SK-N-SH (cell line): Measurements from ENCODE around the gene CAMK2D. TPM values are rescaled to one million over a fixed set of nuclear protein-coding genes. Genes with fewer than 3 reads are reported as not detected.

Experiments used
- CTCF ChIA-PET: fragments of 300-600, 350-600 bp; formaldehyde crosslinking; extraction: SDS; loops from one replicate; lab custom pipeline; 2021; lab: Yijun Ruan, JAX
- POLR2A ChIA-PET: fragments of 350-600 bp; sonication (Branson Sonifier 250); formaldehyde crosslinking; extraction: SDS; loops from one replicate; lab custom pipeline; 2020; ENCODE audit warnings: antibody characterized with exemption, inconsistent platforms; lab: Yijun Ruan, JAX
- DNase-seq: peaks from one replicate; pipeline ENCODE4 v3.0.0; 2012
- H2AFZ ChIP-seq: fragments of 200-600 bp; sonication (generic); 2 replicates; pipeline ENCODE4 v1.8.1; 2016; ENCODE audit warnings: antibody characterized with exemption, mild to moderate bottlenecking, low read depth
- H3F3A ChIP-seq: fragments of 200-600 bp; sonication (generic); replicated peaks from 2 replicates; pipeline ENCODE3; 2016; ENCODE audit warnings: antibody characterized with exemption, mild to moderate bottlenecking; ENCODE audit not compliant: insufficient read depth
- H3K27ac ChIP-seq, 2 experiments: fragments of 200-500 bp in 1 of 2; fragments of 200-600 bp in 1 of 2; sonication (Bioruptor generic) in 1 of 2; sonication (generic), shearing (Covaris generic) in 1 of 2; 2 replicates each; pipeline versions ENCODE4 v1.5.1 to v1.6.1; 2014 to 2016; ENCODE audit warnings: low read depth in 2 of 2, inconsistent platforms in 1 of 2, low read length in 1 of 2, mild to moderate bottlenecking in 1 of 2, mixed read lengths in 1 of 2
- H3K27me3 ChIP-seq: fragments of 200-600 bp; sonication (generic), shearing (Covaris generic); 2 replicates; pipeline ENCODE4 v1.6.1; 2016; ENCODE audit warnings: mixed run types; ENCODE audit not compliant: insufficient read depth
- H3K36me3 ChIP-seq, 2 experiments: fragments of 200-500 bp in 1 of 2; fragments of 200-600 bp in 1 of 2; sonication (Bioruptor generic) in 1 of 2; sonication (generic) in 1 of 2; replicated peaks in 1 of 2; 2 replicates each; pipeline versions ENCODE3 to v1.5.1; 2014 to 2016; ENCODE audit warnings: low read length in 1 of 2, mild to moderate bottlenecking in 1 of 2; ENCODE audit not compliant: insufficient read depth in 2 of 2, control insufficient read depth in 1 of 2
- H3K4me1 ChIP-seq, 2 experiments: fragments of 200-500 bp in 1 of 2; fragments of 200-600 bp in 1 of 2; sonication (Bioruptor generic) in 1 of 2; sonication (generic), shearing (Covaris generic) in 1 of 2; 2 replicates each; pipeline versions ENCODE4 v1.5.1 to v1.6.1; 2014 to 2016; ENCODE audit warnings: low read depth in 1 of 2, low read length in 1 of 2, mixed run types in 1 of 2; ENCODE audit not compliant: insufficient read depth in 2 of 2, control insufficient read depth in 1 of 2
- H3K4me2 ChIP-seq: fragments of 200-600 bp; sonication (generic), shearing (Covaris generic); 2 replicates; pipeline ENCODE4 v1.6.1; 2017; ENCODE audit warnings: mixed run types
- H3K4me3 ChIP-seq, 2 experiments: fragments of 200-500 bp in 1 of 2; fragments of 200-600 bp in 1 of 2; sonication (Bioruptor generic) in 1 of 2; sonication (generic), shearing (Covaris generic) in 1 of 2; 2 replicates each; pipeline versions ENCODE4 v1.5.1 to v1.8.1; 2014 to 2016; ENCODE audit warnings: low read depth in 2 of 2, inconsistent platforms in 1 of 2, low read length in 1 of 2, mild to moderate bottlenecking in 1 of 2, mixed read lengths in 1 of 2, moderate library complexity in 1 of 2
- H3K79me2 ChIP-seq: fragments of 200-600 bp; sonication (generic); 2 replicates; pipeline ENCODE4 v1.8.1; 2017; ENCODE audit warnings: mild to moderate bottlenecking; ENCODE audit not compliant: insufficient read depth
- H3K9ac ChIP-seq: fragments of 200-600 bp; sonication (generic); 2 replicates; pipeline ENCODE4 v1.6.1; 2017; ENCODE audit warnings: mixed run types
- H3K9me2 ChIP-seq: fragments of 200-600 bp; sonication (generic); 2 replicates; pipeline ENCODE4 v1.6.1; 2017; ENCODE audit warnings: mixed run types
- H3K9me3 ChIP-seq: fragments of 200-600 bp; sonication (generic); 2 replicates; pipeline ENCODE4 v1.6.1; 2017; ENCODE audit warnings: mixed run types, mild to moderate bottlenecking, moderate library complexity
- H4K20me1 ChIP-seq: fragments of 200-600 bp; sonication (generic); 2 replicates; pipeline ENCODE4 v1.6.1; 2017; ENCODE audit warnings: mild to moderate bottlenecking, mixed run types; ENCODE audit not compliant: insufficient read depth
- CHD2 ChIP-seq: fragments of 150-350 bp; IDR thresholded peaks from 2 replicates; pipeline ENCODE4 v1.6.1; 2018; ENCODE audit warnings: low read length; ENCODE audit not compliant: partially characterized antibody
- ELF1 ChIP-seq: IDR thresholded peaks from 2 replicates; pipeline ENCODE4 v1.4.0; 2012
- FOSL2 ChIP-seq: IDR thresholded peaks from 2 replicates; pipeline ENCODE4 v1.4.0; 2012; ENCODE audit warnings: low read depth, mild to moderate bottlenecking, moderate library complexity, borderline replicate concordance
- GATA2 ChIP-seq: sonication (generic); formaldehyde crosslinking; IDR thresholded peaks from 2 replicates; pipeline ENCODE4 v1.5.0; 2020; ENCODE audit warnings: mild to moderate bottlenecking, missing genetic modification reagents
- SIN3A ChIP-seq: IDR thresholded peaks from 2 replicates; pipeline ENCODE4 v1.6.1; 2012; ENCODE audit warnings: low read depth, mild to moderate bottlenecking, low read length, moderate library complexity, borderline replicate concordance
- SMC3 ChIP-seq: IDR thresholded peaks from 2 replicates; pipeline ENCODE4 v1.6.1; 2012; ENCODE audit warnings: low read depth, low read length, improper control_type of control experiment
- TAF1 ChIP-seq: IDR thresholded peaks from 2 replicates; pipeline ENCODE4 v1.6.1; 2012; ENCODE audit warnings: low read depth, mild to moderate bottlenecking, low read length, moderate library complexity, borderline replicate concordance
- TCF12 ChIP-seq: IDR thresholded peaks from 2 replicates; pipeline ENCODE4 v1.4.0; 2012
- YY1 ChIP-seq: IDR thresholded peaks from 2 replicates; pipeline ENCODE4 v1.4.0; 2012; ENCODE audit warnings: low read depth, mild to moderate bottlenecking
- WGBS: methylation state at CpG from one replicate; pipeline ENCODE4 v1.1.6; 2017; ENCODE audit warnings: low lambda C conversion rate; 5-methylcytosine and 5-hydroxymethylcytosine counted together
- polyA plus RNA-seq, 3 experiments: library from polyadenylated mRNA; depleted of rRNA; stranded (reverse); fragments of >200 nt; gene quantifications; 2 replicates each; pipeline ENCODE4 v1.2.3, GENCODE V29; 2012
- TF ChIP-seq, protein P1 (sequence below): IDR thresholded peaks from 2 replicates; pipeline ENCODE4 v1.4.0; 2012; ENCODE audit warnings: low read depth, borderline replicate concordance
- TF ChIP-seq, protein P2 (sequence below): fragments of 150-350 bp; IDR thresholded peaks from 2 replicates; pipeline ENCODE4 v1.6.1; 2016; ENCODE audit warnings: mild to moderate bottlenecking, low read depth, low read length
- TF ChIP-seq, protein P3 (sequence below): IDR thresholded peaks from 2 replicates; pipeline ENCODE4 v1.4.0; 2012; ENCODE audit warnings: low read depth, borderline replicate concordance

The CAMK2D gene
- polyA plus RNA-seq, 1 of the 3 experiments (the other 2 are of a cell fraction): 17.0 TPM

DNA sequence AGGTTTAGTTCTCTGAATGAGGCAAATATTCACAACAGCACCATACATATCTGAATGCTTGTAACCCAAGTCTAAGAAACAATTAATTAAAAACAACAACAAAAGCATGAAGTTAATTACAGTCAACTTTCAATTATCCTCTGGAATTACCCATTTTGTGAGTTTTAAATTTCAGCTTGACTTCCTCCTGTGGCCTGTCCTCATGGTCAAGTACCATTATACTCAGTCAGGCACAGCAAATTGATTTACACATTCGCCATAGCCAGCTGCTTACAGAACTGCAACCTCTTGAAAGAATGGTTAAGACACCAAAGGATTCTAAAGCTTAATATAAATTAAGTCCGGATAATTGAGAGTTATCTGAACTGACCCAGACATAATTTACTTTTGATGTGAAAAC lies 306.5 kb downstream of the CAMK2D start:
- Histone ChIP-seq H4K20me1 (no peaks in the 10 kb centered on the region), H3K36me3 (peaks cover 50 to 73% of the 10 kb centered on the region in 2 experiments), H3K27me3 (no peaks in the 10 kb centered on the region), H3K4me2 (no peak overlapping the region), H3K27ac (no peak overlapping the region), H2AFZ (no peak overlapping the region), H3K9me3 (no peaks in the 10 kb centered on the region), H3K9ac (no peak overlapping the region), H3K9me2 (no peaks in the 10 kb centered on the region), H3K79me2 (no peaks in the 10 kb centered on the region), H3K4me1 (peaks cover 0 to 15% of the 10 kb centered on the region in 2 experiments; a peak in 1 of 4 replicates), H3F3A (peaks cover 7% of the 10 kb centered on the region), H3K4me3 (no peak overlapping the region)
- TF ChIP-seq ELF1 (no peak), GATA2 (CRISPR knock-in tag) (no peak), TAF1 (no peak), SIN3A (no peak), FOSL2 (no peak), YY1 (no peak), CHD2 (no peak), SMC3 (no peak)
- TF ChIP-seq, protein P1, sequence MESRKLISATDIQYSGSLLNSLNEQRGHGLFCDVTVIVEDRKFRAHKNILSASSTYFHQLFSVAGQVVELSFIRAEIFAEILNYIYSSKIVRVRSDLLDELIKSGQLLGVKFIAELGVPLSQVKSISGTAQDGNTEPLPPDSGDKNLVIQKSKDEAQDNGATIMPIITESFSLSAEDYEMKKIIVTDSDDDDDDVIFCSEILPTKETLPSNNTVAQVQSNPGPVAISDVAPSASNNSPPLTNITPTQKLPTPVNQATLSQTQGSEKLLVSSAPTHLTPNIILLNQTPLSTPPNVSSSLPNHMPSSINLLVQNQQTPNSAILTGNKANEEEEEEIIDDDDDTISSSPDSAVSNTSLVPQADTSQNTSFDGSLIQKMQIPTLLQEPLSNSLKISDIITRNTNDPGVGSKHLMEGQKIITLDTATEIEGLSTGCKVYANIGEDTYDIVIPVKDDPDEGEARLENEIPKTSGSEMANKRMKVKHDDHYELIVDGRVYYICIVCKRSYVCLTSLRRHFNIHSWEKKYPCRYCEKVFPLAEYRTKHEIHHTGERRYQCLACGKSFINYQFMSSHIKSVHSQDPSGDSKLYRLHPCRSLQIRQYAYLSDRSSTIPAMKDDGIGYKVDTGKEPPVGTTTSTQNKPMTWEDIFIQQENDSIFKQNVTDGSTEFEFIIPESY: no peak
- TF ChIP-seq, protein P2, sequence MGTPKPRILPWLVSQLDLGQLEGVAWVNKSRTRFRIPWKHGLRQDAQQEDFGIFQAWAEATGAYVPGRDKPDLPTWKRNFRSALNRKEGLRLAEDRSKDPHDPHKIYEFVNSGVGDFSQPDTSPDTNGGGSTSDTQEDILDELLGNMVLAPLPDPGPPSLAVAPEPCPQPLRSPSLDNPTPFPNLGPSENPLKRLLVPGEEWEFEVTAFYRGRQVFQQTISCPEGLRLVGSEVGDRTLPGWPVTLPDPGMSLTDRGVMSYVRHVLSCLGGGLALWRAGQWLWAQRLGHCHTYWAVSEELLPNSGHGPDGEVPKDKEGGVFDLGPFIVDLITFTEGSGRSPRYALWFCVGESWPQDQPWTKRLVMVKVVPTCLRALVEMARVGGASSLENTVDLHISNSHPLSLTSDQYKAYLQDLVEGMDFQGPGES: no peak
- TF ChIP-seq, protein P3, sequence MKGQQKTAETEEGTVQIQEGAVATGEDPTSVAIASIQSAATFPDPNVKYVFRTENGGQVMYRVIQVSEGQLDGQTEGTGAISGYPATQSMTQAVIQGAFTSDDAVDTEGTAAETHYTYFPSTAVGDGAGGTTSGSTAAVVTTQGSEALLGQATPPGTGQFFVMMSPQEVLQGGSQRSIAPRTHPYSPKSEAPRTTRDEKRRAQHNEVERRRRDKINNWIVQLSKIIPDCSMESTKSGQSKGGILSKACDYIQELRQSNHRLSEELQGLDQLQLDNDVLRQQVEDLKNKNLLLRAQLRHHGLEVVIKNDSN: no peak
- WGBS: 98% methylated on average over 2 of the region's 2 CpGs
- CTCF ChIA-PET: no interaction called here
- POLR2A ChIA-PET: no interaction called here
- no peak for DNase-seq

DNA sequence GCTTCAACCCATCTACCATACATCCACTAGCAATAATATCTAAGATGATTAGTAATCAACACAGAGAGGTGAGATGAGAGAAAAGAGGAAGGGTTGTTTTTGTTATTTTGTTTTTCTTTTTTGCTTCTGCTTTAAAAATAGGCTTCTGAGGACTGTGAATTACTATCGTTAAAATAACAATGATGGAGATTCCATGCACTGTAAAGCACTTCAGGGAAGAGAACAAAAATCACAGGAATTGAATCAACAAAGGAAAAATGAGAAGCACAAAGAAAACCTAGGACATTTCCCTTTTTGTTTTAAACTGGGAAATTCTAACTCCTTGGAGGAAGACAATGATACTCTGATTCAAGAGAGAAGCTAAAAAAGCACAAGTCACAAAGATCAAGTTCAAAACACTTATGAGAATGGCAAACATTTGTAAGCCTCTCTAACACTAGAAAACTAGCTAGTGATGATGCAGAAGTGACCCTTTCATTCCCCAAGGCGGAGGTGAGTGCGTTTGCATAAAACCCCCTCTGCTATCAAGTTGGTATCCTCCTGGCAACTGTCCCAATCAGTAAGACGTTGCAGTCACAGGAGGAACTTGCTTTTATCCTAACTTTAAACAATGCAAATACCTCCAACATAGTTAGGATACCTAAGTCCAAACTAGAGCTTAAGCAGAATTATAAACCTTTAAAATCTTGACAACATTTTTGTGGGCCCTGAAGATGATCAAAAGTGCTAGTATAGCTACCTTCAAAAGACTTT lies 308.5 kb downstream of the CAMK2D start:
- H3K4me2 ChIP-seq: no peak overlapping the region
- H3F3A ChIP-seq: peaks cover 7% of the 10 kb centered on the region
- no peak overlapping the region for H3K27ac ChIP-seq
- no peaks in the 10 kb centered on the region for H4K20me1 ChIP-seq
- H3K9me3 ChIP-seq: no peaks in the 10 kb centered on the region
- POLR2A ChIA-PET: no interaction called here
- 67% methylated on average over 4 of the region's 4 CpGs for WGBS
- no peaks in the 10 kb centered on the region for H3K79me2 ChIP-seq
- H3K4me3 ChIP-seq: no peak overlapping the region
- H3K27me3 ChIP-seq: no peaks in the 10 kb centered on the region
- TF ChIP-seq TCF12: no peak
- H2AFZ ChIP-seq: no peak overlapping the region
- peaks cover 0 to 15% of the 10 kb centered on the region in 2 experiments; a peak in 1 of 4 replicates for H3K4me1 ChIP-seq
- no peak overlapping the region for H3K9ac ChIP-seq
- H3K9me2 ChIP-seq: no peaks in the 10 kb centered on the region
- DNase-seq: no peak
- peaks cover 40 to 53% of the 10 kb centered on the region in 2 experiments for H3K36me3 ChIP-seq
- CTCF ChIA-PET: interaction anchor here (1.2 kb wide), 1 partner anchor 16 kb away, joined by 3 read pairs; no protein-coding TSS in a partner anchor
